ENCODE results near the gene CASKIN2. TPM values are rescaled to one million over a fixed set of nuclear protein-coding genes. Genes with fewer than 3 reads are reported as not detected.

CASKIN2 gene
- total RNA-seq, 1 experiment from 2014 or later = 37.0 TPM

GRCh38 chr17:75498039-75498725 lies 17.2 kb downstream of the CASKIN2 start:
- H2BK15ac ChIP-seq (ENCODE audit: low read depth, low read length) = no peak overlapping the region
- H3K4me1 Mint-ChIP-seq = no peaks in the 10 kb centered on the region
- H3K4ac ChIP-seq (ENCODE audit: low read depth, low read length) = no peak overlapping the region
- H3K9ac ChIP-seq (ENCODE audit: extremely low read depth, insufficient read length, low read length) = no peak overlapping the region
- H3K4me3 Mint-ChIP-seq = no peak overlapping the region
- TF ChIP-seq, protein P1, sequence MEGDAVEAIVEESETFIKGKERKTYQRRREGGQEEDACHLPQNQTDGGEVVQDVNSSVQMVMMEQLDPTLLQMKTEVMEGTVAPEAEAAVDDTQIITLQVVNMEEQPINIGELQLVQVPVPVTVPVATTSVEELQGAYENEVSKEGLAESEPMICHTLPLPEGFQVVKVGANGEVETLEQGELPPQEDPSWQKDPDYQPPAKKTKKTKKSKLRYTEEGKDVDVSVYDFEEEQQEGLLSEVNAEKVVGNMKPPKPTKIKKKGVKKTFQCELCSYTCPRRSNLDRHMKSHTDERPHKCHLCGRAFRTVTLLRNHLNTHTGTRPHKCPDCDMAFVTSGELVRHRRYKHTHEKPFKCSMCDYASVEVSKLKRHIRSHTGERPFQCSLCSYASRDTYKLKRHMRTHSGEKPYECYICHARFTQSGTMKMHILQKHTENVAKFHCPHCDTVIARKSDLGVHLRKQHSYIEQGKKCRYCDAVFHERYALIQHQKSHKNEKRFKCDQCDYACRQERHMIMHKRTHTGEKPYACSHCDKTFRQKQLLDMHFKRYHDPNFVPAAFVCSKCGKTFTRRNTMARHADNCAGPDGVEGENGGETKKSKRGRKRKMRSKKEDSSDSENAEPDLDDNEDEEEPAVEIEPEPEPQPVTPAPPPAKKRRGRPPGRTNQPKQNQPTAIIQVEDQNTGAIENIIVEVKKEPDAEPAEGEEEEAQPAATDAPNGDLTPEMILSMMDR (conservative IDR thresholded peaks at IDR 0.05) = no peak
- no peak for DNase-seq
- no peaks in the 10 kb centered on the region for H3K27me3 ChIP-seq (ENCODE audit: insufficient read depth, low read length)
- H3K79me2 ChIP-seq (ENCODE audit: insufficient read depth, low read length) = no peaks in the 10 kb centered on the region
- no peaks in the 10 kb centered on the region for H3K23me2 ChIP-seq (ENCODE audit: insufficient read length, low read depth, low read length, poor library complexity, severe bottlenecking)
- H3K27ac ChIP-seq (ENCODE audit: insufficient read length, low read depth, low read length) = no peak overlapping the region
- no peak overlapping the region for H3K23ac ChIP-seq (ENCODE audit: insufficient read length, low read depth, low read length)
- peak overlapping the region in 1 of 3 experiments; percentile 72; a peak in 2 of 7 replicates for H3K27ac Mint-ChIP-seq
- no peaks in the 10 kb centered on the region for H3K9me3 Mint-ChIP-seq
- H2BK5ac ChIP-seq (ENCODE audit: insufficient read length, low read length) = no peak overlapping the region
- H3K14ac ChIP-seq (ENCODE audit: insufficient read depth, low read length) = no peak overlapping the region
- H2AK5ac ChIP-seq (ENCODE audit: insufficient read length, low read length) = no peak overlapping the region
- H3K4me1 ChIP-seq (ENCODE audit: insufficient read depth, low read length) = no peaks in the 10 kb centered on the region
- no peak overlapping the region for H3K18ac ChIP-seq (ENCODE audit: insufficient read length, low read depth, low read length)
- no peak overlapping the region for H2BK120ac ChIP-seq (ENCODE audit: low read depth, low read length, poor library complexity, severe bottlenecking)
- H3K56ac ChIP-seq (ENCODE audit: insufficient read length, low read depth, low read length) = no peak overlapping the region
- no peak overlapping the region for H3K4me2 ChIP-seq (ENCODE audit: insufficient read depth, insufficient read length, low read length)
- no CpG with 5 or more reads among the region's 21 CpGs for WGBS (ENCODE audit: extremely low coverage, insufficient read length, low lambda C conversion rate)
- no peaks in the 10 kb centered on the region for H3K9me3 ChIP-seq (ENCODE audit: control insufficient read depth, low read depth, low read length)
- H3T11ph ChIP-seq (ENCODE audit: low read length) = no peak overlapping the region
- H4K20me1 ChIP-seq (ENCODE audit: control insufficient read depth, insufficient read depth, insufficient read length) = no peaks in the 10 kb centered on the region
- H4K5ac ChIP-seq (ENCODE audit: insufficient read length, low read depth, low read length) = no peak overlapping the region
- H4K91ac ChIP-seq (ENCODE audit: insufficient read length, low read depth, low read length) = no peak overlapping the region
- H4K8ac ChIP-seq (replicated peaks; ENCODE audit: insufficient read length, low read depth, low read length) = no peak overlapping the region
- no peaks in the 10 kb centered on the region; the same call in 1 of the 2 replicates for H3K27me3 Mint-ChIP-seq (ENCODE audit: low read depth)
- peaks cover 0 to 49% (median 43%) of the 10 kb centered on the region in 3 experiments; a peak in 5 of 7 replicates for H3K36me3 Mint-ChIP-seq (ENCODE audit: insufficient read depth in 1 of 3, low read depth in 3 of 3)
- H2AFZ ChIP-seq (ENCODE audit: low read length) = no peak overlapping the region
- no peak overlapping the region for H2BK12ac ChIP-seq (ENCODE audit: insufficient read length, low read depth, low read length)
- no peaks in the 10 kb centered on the region for H3K79me1 ChIP-seq (ENCODE audit: insufficient read depth, low read depth, low read length, poor library complexity, severe bottlenecking)
- H2BK20ac ChIP-seq (ENCODE audit: low read depth, low read length, poor library complexity, severe bottlenecking) = no peak overlapping the region
